A673 (cell line): ENCODE results near the gene CHMP3.

ENCODE experiments used
- CTCF ChIP-seq: fragments of 300-800, 200-600 bp; sonication (generic); conservative IDR thresholded peaks from 2 replicates; pipeline ENCODE4 v1.5.1; 2017; ENCODE audit warnings: low read depth, mild to moderate bottlenecking, antibody characterized with exemption, low read length, moderate library complexity, mixed read lengths
- EZH2 ChIP-seq: fragments of 200-600 bp; sonication (generic); IDR thresholded peaks from 2 replicates; pipeline ENCODE4 v1.6.1; 2017; ENCODE audit warnings: borderline replicate concordance, low read depth, mild to moderate bottlenecking, mixed read lengths, antibody characterized with exemption, low read length; ENCODE audit not compliant: poor library complexity, severe bottlenecking

GRCh38 chr2:86570059-86570458, 6.8 kb upstream of the CHMP3 start:
- TF ChIP-seq CTCF (no peak), EZH2 (no peak)
